GM23248 (cell line): ENCODE measurements around the gene MEGF9.

Source experiments
- EZH2 ChIP-seq: fragments of 200-600 bp; sonication (generic); IDR thresholded peaks from 2 replicates; pipeline ENCODE4 v1.6.1; 2018; ENCODE audit warnings: antibody characterized with exemption, mild to moderate bottlenecking; ENCODE audit not compliant: insufficient read depth, poor library complexity, severe bottlenecking
- EZH2phosphoT487 ChIP-seq: fragments of 200-600 bp; sonication (generic); IDR thresholded peaks from 2 replicates; pipeline ENCODE4 v1.6.1; 2018; ENCODE audit warnings: antibody characterized with exemption, moderate library complexity, mild to moderate bottlenecking, low read depth; ENCODE audit not compliant: insufficient read depth

- TF ChIP-seq EZH2 (no peak), EZH2phosphoT487 (no peak)
Observed at GRCh38 chr9:120561709-120562108, 152.6 kb downstream of the MEGF9 start.
